UCSD-AML1 (cell line): Measurements from ENCODE around the gene ETS1.

Source experiments
- DNase-seq: peaks from one replicate; lab custom pipeline; 2025; ENCODE audit not compliant: unreplicated experiment; lab: John Stamatoyannopoulos, UW

Gene ETS1

DNA sequence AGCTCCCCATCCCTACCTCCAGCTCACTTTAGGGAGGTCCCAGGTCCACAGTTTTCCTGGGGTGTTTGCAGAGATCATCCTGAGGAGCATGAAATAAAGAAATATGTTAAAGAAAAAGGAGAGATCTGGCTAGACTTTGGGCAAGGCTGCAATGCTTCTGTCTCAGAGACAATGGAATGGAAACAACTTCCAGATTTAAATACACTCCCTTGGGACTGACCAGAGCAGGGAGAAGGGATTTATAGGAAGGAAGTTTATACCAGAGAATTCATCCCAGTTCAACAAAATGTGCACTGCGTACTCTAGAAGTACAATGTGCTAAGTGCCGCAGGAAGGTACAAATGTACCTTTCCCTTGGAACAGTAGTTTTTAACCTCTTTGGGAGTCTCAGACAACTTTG, 40.4 kb downstream of the ETS1 start:
- DNase-seq: no peak

DNA sequence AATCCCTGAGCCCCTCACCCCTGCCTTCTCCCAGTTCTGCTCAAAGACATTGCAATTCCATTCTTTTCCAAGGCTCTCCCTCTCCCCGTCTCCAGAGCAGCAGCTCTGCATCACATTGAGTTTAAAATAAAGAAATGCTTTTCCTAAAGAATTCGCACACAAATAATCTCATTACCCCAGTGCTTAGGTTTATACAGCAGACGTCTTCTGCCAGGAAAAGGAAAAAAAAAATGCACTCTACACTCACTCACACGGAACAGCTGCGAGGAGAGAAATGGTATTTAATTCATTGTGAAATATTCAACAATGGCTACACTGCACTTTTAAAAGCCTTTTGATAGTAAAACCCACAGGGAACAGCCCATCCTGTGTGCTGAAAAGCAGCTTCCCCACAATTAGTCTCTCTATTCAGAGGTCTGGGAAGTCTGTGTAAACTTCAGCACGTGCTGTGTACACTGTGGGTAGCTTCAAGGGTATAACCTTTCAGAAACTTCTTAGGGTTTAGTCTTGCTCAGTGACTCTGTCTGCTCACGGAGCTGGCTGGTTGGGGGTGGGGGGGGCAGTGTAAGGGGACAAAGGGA, 42.8 kb downstream of the ETS1 start:
- DNase-seq: no peak

GRCh38 chr11:128540469-128540868, 46.9 kb downstream of the ETS1 start:
- no peak for DNase-seq

DNA sequence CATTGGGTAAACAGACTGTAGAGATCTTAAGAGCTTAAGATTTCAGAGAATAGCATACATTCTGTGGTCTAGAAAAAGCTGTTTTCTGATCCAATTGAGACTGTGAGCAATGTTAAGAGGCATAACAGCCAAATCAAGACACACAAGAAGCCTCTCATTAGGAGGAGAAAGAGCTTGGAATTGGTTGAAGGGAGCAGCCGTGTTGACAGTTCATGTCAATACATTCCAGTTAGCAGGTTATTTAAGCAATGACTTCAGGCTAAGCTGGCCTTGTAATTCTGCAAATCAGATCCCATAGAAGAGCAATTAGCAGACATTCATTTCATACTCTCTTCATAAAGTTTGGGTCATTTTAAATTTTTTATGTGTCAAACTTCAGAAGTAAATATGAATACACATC, 50.9 kb downstream of the ETS1 start:
- DNase-seq: no peak

DNA sequence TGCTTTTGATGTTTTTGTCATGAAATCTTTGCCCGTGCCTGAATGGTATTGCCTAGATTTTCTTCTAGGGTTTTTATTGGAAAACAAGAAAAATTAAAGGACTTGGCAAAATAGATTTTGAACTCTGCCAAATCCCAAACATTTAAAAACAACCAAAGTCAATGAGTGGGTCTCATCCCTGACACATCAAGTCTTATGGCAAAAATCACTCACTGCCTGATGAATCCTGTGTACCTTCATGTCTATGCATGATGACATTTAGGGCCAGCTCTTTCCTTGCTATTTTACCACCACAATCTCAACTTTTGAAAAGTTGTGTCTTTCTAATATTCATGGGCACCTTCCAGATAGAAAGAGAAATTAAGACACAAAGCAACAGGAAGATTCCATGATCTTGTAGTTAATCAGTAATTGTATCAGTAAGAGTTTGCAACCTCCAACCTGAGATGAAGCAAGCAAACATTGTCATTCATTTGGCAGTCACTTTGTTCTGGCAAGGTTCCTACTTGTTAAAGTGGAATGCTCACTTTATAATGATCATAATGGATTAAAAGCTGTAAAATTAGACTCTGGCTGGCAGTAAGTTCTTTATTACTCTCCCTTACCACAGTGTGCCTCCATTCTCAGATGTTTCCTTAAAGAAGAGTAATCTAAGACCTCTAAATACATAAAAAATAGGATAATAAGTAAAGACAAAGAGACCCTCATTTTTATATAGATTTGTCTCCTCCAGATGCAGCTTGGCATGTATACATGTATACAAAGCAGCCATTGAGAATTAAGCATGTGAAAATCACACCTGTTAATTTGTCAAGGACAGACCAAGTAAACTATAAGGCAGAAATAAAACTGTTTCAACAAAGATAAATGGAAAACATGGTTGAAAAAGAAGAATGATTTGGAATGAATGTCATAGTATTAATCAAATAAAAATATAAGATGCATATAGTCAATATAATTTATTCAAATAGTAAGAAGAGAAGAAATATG, 51.6 kb downstream of the ETS1 start:
- no peak for DNase-seq

- no peak for DNase-seq
These were observed 53.9 kb downstream of the ETS1 start for GRCh38 chr11:128533472-128533871.

GRCh38 chr11:128532572-128533091, 54.7 kb downstream of the ETS1 start:
- no peak for DNase-seq

DNA sequence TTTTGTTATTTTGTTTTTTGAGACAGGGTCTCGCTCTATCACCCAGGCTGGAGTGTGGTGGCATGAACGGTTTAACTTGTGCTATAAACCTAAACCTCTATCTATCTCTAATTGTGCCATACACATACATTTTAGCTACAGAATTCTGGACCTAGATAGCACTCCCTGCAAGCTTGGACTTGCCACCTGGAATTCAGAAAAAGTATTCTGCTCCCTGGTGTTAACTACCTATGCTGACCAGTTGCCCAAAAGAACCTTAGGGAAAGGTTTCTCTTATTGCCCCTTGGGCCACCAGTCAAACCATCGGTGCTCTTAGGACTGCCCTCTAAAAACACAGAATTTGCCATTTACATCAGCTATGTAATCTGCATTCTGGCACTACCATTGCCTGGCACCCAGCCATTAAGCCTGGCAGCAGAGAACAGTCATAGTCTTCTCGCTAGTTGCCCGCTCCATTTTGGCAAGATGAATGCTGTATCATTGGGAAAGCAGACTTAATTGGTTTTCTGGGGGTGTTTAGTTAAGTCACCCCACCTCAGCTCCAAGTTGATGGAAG, 55.3 kb downstream of the ETS1 start:
- DNase-seq: no peak

GRCh38 chr11:128531588-128531987, 55.8 kb downstream of the ETS1 start:
- DNase-seq: no peak

- no peak for DNase-seq
These were observed 57.0 kb downstream of the ETS1 start for GRCh38 chr11:128530118-128531074.

DNA sequence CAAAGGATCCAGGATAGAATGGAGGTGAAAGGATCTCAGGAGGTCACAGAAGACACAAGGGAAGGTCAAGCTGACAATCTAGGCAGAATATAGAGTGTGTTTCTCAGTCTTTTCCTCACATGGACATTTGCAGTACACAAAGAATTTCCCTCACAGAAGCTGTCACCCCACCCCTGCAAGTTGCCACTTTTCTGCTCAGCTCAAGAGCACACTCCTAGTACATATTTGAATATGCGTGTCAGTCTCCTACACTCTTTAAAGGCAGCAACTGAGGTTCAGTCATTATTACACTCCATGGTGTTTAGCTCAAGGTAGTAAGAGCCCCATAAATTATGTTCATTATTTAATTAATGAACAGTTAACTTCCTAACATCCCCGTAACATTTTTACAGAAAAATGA, 59.1 kb downstream of the ETS1 start:
- DNase-seq: no peak

DNA sequence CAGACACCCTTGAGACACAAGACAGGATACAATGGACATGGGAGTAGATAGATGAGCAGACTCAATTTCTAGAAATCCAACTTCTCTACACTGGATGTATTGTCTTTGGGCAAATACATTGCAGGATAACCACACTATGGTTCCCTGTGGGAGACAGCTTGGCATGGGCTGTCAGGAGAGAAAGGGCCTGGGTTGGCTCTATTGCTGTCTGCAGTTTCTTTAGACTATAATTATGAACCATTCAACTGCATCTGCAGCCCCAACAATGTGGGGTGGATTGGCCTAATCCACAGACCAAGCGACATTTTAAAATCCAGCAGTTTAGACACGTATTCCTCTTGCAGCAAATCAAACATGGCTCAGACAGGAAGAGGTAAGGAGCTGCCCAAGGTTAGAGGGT, 60.3 kb downstream of the ETS1 start:
- DNase-seq: no peak

GRCh38 chr11:128525411-128526243, 61.7 kb downstream of the ETS1 start:
- no peak for DNase-seq

- no peak for DNase-seq
These were observed 63.2 kb downstream of the ETS1 start for GRCh38 chr11:128524172-128524571.

GRCh38 chr11:128523641-128524040, 63.7 kb downstream of the ETS1 start:
- DNase-seq: no peak

DNA sequence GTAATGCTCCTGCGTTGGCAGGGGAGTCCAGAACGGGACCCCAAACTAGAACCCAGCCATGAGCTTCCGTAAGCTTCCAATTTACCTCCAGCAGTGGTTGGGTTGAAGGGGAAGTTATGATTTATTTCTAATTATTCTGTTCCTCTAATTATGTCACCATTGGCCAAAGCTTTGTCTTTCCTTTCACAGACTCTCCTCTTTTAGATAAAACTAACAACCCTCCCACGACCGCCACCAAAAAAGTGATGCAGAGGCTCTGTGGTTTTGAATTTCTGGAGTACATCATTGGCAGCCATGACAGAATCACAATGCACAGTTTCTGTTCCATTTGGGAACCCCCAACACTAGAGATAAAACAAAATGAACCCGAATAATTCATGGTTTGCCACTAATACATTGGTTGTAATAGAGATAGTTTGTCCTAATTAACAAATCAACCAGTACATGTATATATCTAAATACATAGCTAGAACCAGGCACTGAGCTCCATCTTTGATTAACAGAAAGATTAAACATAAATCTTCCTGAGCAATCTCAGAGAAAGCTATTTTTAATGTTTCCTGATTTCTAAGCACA, 64.3 kb downstream of the ETS1 start:
- DNase-seq: no peak

DNA sequence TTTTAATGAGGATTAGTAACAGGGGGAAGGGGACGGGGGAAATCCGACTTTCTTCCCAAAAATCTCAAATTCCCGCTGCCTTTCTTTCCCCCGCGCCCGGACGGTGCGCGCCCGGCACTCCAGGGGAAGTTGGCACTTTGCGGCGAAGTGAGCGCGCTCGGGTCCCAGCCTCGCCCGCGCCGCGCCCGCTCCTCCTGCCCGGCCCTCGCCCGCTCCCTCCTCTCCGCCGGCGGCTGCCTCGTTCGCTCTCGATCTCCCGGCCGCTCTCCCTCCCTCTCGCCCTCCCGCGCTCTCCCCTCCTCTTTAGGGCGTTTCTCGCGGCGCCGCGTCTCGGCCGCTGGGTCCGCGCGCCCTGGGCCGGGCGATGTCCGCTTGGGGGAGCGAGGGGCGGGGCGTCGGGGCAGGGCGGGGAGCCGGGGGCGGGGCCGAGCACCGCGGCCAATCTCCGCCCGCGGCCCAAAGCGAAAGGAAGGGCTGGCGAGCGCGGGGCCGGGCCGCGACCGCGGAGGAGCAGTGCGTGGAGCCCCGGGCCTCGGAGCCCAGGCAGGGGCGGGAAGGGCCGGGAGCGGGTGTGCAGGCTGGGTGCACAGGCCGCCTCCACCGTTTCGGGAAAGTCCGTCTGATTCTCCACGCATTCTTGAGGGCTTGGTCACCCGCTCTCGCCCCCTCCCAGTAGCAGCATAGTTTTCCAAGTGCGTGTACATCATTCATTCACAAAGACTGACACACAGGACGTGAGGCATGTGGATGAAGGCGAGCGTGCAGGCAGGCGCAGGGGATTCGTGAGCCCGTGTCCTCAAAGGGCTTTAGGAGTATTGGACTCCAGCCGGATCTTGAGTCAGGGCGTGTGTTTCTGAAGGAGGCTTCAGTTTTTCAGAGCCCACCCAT, 65.1 kb downstream of the ETS1 start:
- peak; percentile 94 for DNase-seq

DNA sequence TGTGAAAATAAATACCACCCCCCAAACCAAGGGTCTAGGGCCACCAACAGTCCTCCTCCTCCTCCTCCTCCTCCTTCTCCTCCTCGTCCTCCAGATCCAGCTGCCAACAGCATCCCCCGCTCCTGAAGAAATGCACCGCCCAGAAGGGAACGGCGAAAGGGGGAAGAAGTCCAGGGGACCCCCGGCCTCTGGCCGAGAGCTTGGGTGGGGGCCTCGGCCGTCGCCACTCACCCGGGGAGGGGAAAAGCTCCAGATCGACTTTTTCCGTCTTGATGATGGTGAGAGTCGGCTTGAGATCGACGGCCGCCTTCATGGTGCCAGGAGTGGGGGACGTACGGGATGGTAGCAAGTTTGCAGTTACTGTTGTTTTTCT, 65.7 kb downstream of the ETS1 start:
- DNase-seq: no peak
